Esophagus squamous epithelium (tissue), 5 donors: ENCODE results near the gene RELT. TPM values are rescaled to one million over a fixed set of nuclear protein-coding genes. Genes with fewer than 3 reads are reported as not detected.
A peak's percentile ranks its signal among the peaks of the same experiment; 100 is the strongest.

Experiments
- DNase-seq: peaks from one replicate; lab custom pipeline; 2025; lab: John Stamatoyannopoulos, UW
- H3K27ac ChIP-seq, 4 donors: fragments of 200-600 bp; sonication (generic); one replicate each; pipeline ENCODE4 v1.5.1; 2016 to 2019; ENCODE audit warnings: mild to moderate bottlenecking in 1 of 4
- H3K27me3 ChIP-seq, 4 donors: fragments of 200-600 bp; sonication (generic); 1 replicate in 3 of 4; 2 replicates in 1 of 4; pipeline versions ENCODE4 v1.5.1 to v1.6.0; 2017 to 2021; ENCODE audit warnings: antibody characterized with exemption in 1 of 4
- H3K36me3 ChIP-seq, 3 donors: fragments of 200-600 bp; sonication (generic); one replicate each; pipeline ENCODE4 v1.5.1; 2016 to 2019
- H3K4me1 ChIP-seq, 3 donors: fragments of 200-600 bp; sonication (generic); one replicate each; pipeline ENCODE4 v1.5.1; 2017 to 2019
- H3K4me3 ChIP-seq, 4 donors: fragments of 200-600 bp; sonication (generic); 1 replicate in 3 of 4; 2 replicates in 1 of 4; pipeline ENCODE4 v1.5.1; 2016 to 2019; ENCODE audit warnings: mild to moderate bottlenecking in 2 of 4, moderate library complexity in 1 of 4
- H3K9me3 ChIP-seq, 3 donors: fragments of 200-600 bp; sonication (generic); one replicate each; pipeline ENCODE4 v1.5.1; 2016 to 2019
- POLR2A ChIP-seq, 4 donors: fragments of 450-650 bp; IDR thresholded peaks; one replicate each; pipeline ENCODE4 v1.6.1; 2017; ENCODE audit warnings: antibody characterized with exemption in 4 of 4, mild to moderate bottlenecking in 4 of 4, moderate library complexity in 3 of 4
- WGBS, 2 donors: methylation state at CpG; one replicate each; pipeline ENCODE4 v1.1.5; 2018; 5-methylcytosine and 5-hydroxymethylcytosine counted together
- intact Hi-C: fragments of 100-400 bp; cut with DNase I; formaldehyde crosslinking; loops from one replicate; pipeline ENCODE4 v1.15.0; 2022
- total RNA-seq, 4 donors: library from RNA; depleted of rRNA; stranded (reverse); fragments of >200 nt; gene quantifications; one replicate each; pipeline ENCODE4 v1.1.0, GENCODE V29; 2016
- TF ChIP-seq, protein P1 (sequence below), 6 experiments: fragments of 450-650 bp in 4 of 6; fragments of 200-600 bp in 2 of 6; sonication (generic) in 2 of 6; IDR thresholded peaks; one replicate each; pipeline ENCODE4 v1.5.1; 2016 to 2019; ENCODE audit warnings: antibody characterized with exemption in 6 of 6, mild to moderate bottlenecking in 4 of 6, moderate library complexity in 4 of 6
- donor health status: DM: yes; HTN: yes; CAD: no.

Gene RELT
- total RNA-seq, 4 donors from 2014 or later, result 3.7 to 8.8 (median 5.3) TPM

DNA sequence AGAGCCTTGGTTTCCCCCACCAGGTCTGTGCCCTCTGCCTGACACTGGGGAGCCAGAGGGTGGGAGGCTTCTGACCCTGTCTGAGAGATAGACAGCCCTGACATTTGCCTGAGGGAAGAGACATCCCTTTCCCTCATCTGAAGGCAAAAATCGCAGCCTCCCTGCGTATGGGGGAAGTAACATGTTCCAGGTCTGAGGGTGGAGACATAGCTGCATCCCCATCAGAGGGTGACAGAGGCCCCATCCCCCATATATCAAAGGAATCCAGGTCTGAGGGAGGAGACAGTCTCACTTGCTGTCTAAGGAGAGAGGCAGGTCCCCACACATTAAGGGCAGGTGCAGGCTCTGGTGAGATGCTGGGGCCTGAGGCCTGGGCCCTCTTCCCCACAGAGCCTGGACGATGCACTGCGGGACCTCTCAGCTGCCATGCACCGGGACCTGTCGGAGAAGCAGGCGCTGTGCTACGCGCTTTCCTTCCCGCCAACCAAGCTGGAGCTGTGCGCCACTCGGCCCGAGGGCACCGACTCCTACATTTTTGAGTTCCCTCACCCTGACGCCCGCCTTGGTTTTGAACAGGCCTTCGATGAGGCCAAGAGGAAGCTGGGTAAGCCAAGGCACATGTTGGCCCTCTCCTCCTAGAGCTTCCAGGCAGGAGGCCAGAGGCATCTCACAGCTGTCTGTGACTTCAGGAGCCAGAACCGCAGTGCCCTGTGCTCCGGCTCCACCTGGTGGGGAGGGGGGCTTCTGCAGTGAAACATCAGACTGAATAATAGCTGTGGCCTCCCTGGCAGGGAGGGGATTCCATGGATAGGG lies 16.1 kb upstream of the RELT start:
- Histone ChIP-seq H3K4me3 (no peak overlapping the region), H3K9me3 (no peaks in the 10 kb centered on the region), H3K27me3 (no peaks in the 10 kb centered on the region), H3K4me1 (peaks cover 0 to 14% (median 0%) of the 10 kb centered on the region in 3 donors), H3K36me3 (peaks cover 0 to 84% (median 6%) of the 10 kb centered on the region in 3 donors), H3K27ac (peak overlapping the region in 1 of 4 donors; percentile 46)
- WGBS, 2 donors, result 85 to 92% methylated on average over 12 to 13 of the region's 19 CpGs
- DNase-seq, result no peak
- intact Hi-C loops, result no loop called here
- no peak for TF ChIP-seq POLR2A (IDR thresholded peaks at IDR 0.05)
- TF ChIP-seq, protein P1, sequence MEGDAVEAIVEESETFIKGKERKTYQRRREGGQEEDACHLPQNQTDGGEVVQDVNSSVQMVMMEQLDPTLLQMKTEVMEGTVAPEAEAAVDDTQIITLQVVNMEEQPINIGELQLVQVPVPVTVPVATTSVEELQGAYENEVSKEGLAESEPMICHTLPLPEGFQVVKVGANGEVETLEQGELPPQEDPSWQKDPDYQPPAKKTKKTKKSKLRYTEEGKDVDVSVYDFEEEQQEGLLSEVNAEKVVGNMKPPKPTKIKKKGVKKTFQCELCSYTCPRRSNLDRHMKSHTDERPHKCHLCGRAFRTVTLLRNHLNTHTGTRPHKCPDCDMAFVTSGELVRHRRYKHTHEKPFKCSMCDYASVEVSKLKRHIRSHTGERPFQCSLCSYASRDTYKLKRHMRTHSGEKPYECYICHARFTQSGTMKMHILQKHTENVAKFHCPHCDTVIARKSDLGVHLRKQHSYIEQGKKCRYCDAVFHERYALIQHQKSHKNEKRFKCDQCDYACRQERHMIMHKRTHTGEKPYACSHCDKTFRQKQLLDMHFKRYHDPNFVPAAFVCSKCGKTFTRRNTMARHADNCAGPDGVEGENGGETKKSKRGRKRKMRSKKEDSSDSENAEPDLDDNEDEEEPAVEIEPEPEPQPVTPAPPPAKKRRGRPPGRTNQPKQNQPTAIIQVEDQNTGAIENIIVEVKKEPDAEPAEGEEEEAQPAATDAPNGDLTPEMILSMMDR (IDR thresholded peaks at IDR 0.05), result peak in 2 of 6 experiments; percentile 5 to 16

DNA sequence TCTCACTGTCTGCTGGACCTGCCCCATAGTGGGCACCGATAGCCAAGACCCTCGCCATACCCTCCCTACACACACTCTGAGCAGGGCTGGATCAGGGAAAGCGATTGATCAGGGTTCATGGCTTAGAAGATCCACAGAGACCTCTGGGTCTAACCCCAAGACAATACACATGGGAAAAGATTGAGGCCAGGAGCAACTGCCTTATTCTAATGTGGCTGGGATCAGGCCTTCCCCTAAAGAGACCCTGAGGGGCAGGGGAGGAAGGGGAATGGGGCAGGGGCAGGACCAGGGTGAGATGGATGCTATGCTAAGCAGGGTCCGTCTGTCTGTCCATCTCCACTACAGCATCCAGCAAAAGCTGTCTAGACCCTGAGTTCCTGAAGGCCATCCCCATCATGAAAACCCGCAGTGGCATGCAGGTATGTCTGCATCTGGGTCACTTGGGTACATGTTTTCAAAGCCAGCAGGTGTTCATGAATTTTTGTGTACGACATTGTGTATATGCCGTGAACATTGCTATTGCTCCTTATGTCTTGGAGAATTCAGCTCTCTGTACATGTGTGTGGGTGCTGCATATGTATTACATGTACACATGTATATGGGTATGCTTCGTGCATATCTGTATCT lies 15.3 kb upstream of the RELT start:
- TF ChIP-seq, protein P1 (IDR thresholded peaks at IDR 0.05), result no peak
- no peak for TF ChIP-seq POLR2A (IDR thresholded peaks at IDR 0.05)
- H3K27me3 ChIP-seq, result no peaks in the 10 kb centered on the region
- no peak for DNase-seq
- no peaks in the 10 kb centered on the region for H3K9me3 ChIP-seq
- WGBS, 2 donors, result 83 to 86% methylated on average over 5 to 6 of the region's 8 CpGs
- no peak overlapping the region for H3K4me3 ChIP-seq
- intact Hi-C loops, result no loop called here
- peaks cover 0 to 14% (median 0%) of the 10 kb centered on the region in 3 donors for H3K4me1 ChIP-seq
- no peak overlapping the region for H3K27ac ChIP-seq
- H3K36me3 ChIP-seq, result peaks cover 0 to 84% (median 4%) of the 10 kb centered on the region in 3 donors

DNA sequence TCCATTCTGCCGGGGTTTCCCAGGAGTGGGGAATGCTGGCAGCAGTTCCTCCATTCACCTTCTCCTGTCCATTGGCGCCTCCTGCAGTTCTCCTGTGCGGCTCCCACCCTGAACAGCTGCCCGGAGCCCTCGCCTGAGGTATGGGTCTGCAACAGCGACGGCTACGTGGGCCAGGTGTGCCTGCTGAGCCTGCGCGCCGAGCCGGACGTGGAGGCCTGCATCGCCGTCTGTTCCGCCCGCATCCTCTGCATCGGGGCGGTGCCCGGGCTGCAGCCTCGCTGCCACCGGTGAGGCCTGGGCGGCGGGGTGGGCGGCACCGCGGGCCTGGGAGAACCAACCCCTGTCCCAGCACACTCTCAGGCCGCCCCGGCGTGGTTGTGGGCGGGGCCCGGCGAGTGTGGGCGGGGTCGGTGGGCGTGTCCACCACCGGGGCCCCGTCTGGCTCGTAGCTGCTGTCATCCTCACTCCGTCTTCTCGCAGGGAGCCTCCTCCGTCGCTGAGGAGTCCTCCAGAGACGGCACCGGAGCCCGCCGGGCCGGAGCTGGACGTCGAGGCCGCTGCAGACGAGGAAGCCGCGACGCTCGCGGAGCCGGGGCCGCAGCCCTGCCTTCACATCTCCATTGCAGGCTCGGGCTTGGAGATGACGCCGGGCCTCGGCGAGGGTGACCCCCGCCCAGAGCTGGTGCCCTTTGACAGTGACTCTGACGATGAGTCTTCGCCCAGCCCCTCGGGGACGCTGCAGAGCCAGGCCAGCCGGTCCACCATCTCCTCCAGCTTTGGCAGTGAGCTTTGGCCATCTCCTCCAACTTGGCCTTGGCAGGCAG lies 14.0 kb upstream of the RELT start:
- H3K4me1 ChIP-seq, result peaks cover 0 to 20% (median 0%) of the 10 kb centered on the region in 3 donors
- H3K4me3 ChIP-seq, result no peak overlapping the region
- no peaks in the 10 kb centered on the region for H3K9me3 ChIP-seq
- intact Hi-C loops, result no loop called here
- WGBS, 2 donors, result 60 to 92% methylated on average over 1 to 33 of the region's 70 CpGs
- peaks cover 0 to 84% (median 0%) of the 10 kb centered on the region in 3 donors for H3K36me3 ChIP-seq
- TF ChIP-seq, protein P1 (IDR thresholded peaks at IDR 0.05), result no peak
- no peak for TF ChIP-seq POLR2A (IDR thresholded peaks at IDR 0.05)
- no peak overlapping the region for H3K27ac ChIP-seq
- DNase-seq, result no peak
- H3K27me3 ChIP-seq, result no peaks in the 10 kb centered on the region

DNA sequence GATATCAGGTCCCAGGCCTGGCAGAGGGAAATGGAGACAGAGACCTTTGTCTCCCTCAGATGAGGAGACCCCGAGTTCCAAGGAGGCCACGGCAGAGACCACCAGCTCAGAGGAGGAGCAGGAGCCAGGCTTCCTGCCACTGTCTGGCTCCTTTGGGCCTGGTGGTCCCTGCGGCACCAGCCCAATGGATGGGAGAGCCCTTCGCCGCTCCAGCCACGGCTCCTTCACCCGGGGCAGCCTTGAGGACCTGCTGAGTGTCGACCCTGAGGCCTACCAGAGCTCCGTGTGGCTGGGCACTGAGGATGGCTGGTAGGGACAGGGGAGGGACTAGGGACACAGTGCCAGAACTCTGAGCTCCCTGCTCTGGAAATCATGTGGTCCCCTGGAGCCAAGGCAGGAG lies 13.1 kb upstream of the RELT start:
- Histone ChIP-seq H3K4me1 (peaks cover 0 to 23% (median 0%) of the 10 kb centered on the region in 3 donors), H3K27me3 (no peaks in the 10 kb centered on the region), H3K9me3 (no peaks in the 10 kb centered on the region), H3K27ac (no peak overlapping the region), H3K36me3 (peaks cover 0 to 78% (median 0%) of the 10 kb centered on the region in 3 donors), H3K4me3 (no peak overlapping the region)
- no peak for DNase-seq
- intact Hi-C loops, result no loop called here
- TF ChIP-seq, protein P1 (IDR thresholded peaks at IDR 0.05), result no peak
- no peak for TF ChIP-seq POLR2A (IDR thresholded peaks at IDR 0.05)
- WGBS, 2 donors, result 80 to 100% methylated on average over 1 of the region's 9 CpGs
